Hepatocyte (in vitro differentiated cells): ENCODE results near the gene CRCP.

Experiments used
- CTCF ChIP-seq: fragments of 200-600 bp; sonication (generic); IDR thresholded peaks from 2 replicates; pipeline ENCODE4 v1.5.1; 2016; ENCODE audit warnings: antibody characterized with exemption, mild to moderate bottlenecking; ENCODE audit not compliant: poor library complexity
- EZH2 ChIP-seq: fragments of 200-600 bp; sonication (generic); IDR thresholded peaks from 2 replicates; pipeline ENCODE4 v1.6.1; 2016; ENCODE audit warnings: antibody characterized with exemption, mild to moderate bottlenecking, borderline replicate concordance

GRCh38 chr7:66088861-66089838, 25.5 kb upstream of the CRCP start:
- TF ChIP-seq CTCF (no peak), EZH2 (no peak)
